NCI-H1105 treated with DMSO at 0.1 percent for 48 hours (cell line): ENCODE results near the gene SON.
"Not testable (repeated sequence)": the region's sequence is repeated elsewhere in the genome, so short reads cannot be mapped to it uniquely, and the experiment has no call there.

Experiments used
- DNase-seq: peaks from one replicate; lab custom pipeline; 2025; lab: John Stamatoyannopoulos, UW

The SON gene

DNA sequence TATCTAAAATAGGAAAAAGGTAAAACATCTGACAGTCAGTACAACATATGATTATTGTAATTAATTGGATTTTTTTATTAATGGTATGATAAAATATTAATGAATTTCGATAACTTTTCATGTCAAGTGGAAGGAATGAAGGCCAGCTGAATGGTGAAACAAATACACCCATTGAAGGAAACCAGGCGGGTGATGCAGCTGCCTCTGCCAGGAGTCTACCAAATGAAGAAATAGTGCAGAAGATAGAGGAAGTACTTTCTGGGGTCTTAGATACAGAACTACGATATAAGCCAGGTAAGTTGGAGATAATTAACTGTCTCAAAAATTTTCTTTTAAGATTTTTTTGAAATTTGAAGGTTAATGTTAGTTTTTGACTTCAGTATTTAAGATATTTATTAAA, 3.2 kb downstream of the SON start:
- DNase-seq = no peak

DNA sequence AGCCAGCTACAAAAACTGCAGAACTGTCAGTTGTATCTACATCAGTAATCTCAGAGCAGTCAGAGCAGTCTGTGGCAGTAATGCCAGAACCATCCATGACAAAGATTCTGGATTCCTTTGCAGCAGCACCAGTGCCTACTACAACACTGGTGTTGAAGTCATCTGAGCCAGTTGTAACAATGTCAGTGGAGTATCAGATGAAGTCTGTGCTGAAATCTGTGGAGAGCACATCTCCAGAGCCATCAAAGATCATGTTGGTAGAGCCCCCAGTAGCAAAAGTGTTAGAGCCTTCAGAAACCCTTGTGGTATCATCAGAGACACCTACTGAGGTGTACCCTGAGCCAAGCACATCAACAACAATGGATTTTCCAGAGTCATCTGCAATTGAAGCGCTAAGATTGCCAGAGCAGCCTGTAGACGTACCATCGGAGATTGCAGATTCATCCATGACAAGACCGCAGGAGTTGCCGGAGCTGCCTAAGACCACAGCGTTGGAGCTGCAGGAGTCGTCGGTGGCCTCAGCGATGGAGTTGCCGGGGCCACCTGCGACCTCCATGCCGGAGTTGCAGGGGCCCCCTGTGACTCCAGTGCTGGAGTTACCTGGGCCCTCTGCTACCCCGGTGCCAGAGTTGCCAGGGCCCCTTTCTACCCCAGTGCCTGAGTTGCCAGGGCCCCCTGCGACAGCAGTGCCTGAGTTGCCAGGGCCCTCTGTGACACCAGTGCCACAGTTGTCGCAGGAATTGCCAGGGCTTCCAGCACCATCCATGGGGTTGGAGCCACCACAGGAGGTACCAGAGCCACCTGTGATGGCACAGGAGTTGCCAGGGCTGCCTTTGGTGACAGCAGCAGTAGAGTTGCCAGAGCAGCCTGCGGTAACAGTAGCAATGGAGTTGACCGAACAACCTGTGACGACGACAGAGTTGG, 7.3 kb downstream of the SON start:
- no peak for DNase-seq

GRCh38 chr21:33550772-33551660, 8.2 kb downstream of the SON start:
- no peak for DNase-seq

GRCh38 chr21:33551664-33552063, 8.8 kb downstream of the SON start:
- DNase-seq = no peak

- no peak for DNase-seq
Observed at GRCh38 chr21:33552093-33552998, 9.5 kb downstream of the SON start.

GRCh38 chr21:33552999-33553598, 10.3 kb downstream of the SON start:
- DNase-seq = no peak

DNA sequence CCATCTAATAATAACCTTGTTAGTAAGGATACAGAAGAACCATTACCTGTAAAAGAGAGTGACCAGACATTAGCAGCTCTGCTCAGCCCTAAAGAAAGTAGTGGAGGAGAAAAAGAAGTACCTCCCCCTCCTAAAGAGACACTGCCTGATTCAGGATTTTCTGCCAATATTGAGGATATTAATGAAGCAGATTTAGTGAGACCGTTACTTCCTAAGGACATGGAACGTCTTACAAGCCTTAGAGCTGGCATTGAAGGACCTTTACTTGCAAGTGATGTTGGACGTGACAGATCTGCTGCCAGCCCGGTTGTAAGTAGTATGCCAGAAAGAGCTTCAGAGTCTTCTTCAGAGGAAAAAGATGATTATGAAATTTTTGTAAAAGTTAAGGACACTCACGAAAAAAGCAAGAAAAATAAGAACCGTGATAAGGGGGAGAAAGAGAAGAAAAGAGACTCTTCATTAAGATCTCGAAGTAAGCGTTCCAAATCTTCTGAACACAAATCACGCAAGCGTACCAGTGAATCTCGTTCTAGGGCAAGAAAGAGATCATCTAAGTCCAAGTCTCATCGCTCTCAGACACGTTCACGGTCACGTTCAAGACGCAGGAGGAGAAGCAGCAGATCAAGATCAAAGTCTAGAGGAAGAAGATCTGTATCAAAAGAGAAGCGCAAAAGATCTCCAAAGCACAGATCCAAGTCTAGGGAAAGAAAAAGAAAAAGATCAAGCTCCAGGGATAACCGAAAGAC, 11.6 kb downstream of the SON start:
- DNase-seq = no peak

GRCh38 chr21:33554982-33555344, 12.1 kb downstream of the SON start:
- no peak for DNase-seq

- DNase-seq = no peak
Observed at GRCh38 chr21:33557447-33557846, 14.6 kb downstream of the SON start.

DNA sequence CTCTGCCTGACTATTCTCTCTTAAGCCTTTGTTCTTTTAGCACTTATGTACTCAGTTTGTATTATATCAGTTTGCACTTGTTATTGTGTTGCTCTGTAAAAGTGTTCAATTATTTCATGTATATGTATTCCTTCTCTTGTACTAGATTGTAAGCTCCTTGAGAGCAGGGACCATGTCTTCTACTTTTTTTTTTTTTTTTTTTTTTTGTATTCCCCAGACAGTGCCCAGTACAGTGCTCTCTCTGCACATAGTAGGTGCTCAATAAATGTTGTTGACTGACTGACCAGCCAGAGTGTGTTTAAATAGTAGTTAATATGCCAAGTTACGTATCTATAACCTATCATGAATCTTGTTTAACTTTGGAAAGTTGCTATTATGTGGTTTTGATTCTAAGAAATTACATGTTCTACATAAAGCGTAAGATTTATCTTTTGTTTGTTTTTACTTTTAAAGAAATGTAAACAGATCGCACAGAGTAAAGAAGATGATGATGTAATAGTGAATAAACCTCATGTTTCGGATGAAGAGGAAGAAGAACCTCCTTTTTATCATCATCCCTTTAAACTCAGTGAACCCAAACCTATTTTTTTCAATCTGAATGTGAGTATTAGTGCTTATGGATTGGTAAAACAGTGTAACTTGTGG, 16.1 kb downstream of the SON start:
- DNase-seq = no peak

- DNase-seq = no peak
Observed at GRCh38 chr21:33559813-33560212, 17.0 kb downstream of the SON start.

GRCh38 chr21:33560965-33561364, 18.1 kb downstream of the SON start:
- DNase-seq = no peak

GRCh38 chr21:33561373-33561772, 18.5 kb downstream of the SON start:
- no peak for DNase-seq

DNA sequence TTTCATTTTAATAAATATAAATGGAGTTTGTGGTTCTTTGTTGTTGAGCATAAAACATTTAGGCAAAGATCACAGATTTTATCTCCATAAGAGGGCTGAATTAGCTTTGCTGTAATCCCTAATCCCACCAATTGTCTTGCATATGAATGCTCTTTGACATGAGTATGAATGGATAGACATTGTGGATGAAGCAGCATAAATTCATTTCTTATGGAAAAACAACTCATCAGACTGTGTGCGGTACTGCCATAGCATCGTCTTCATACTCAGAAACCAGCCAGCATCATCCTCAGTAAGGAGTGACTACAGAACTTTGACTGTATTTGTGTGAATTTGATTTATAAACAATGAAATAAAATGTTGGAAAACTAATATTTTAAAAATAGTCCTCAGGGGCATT, 19.6 kb downstream of the SON start:
- no peak for DNase-seq

- DNase-seq = no peak
Observed at GRCh38 chr21:33566514-33566913, 23.7 kb downstream of the SON start.

GRCh38 chr21:33567914-33568313, 25.1 kb downstream of the SON start:
- no peak for DNase-seq

GRCh38 chr21:33568448-33568847, 25.6 kb downstream of the SON start:
- DNase-seq = no peak

DNA sequence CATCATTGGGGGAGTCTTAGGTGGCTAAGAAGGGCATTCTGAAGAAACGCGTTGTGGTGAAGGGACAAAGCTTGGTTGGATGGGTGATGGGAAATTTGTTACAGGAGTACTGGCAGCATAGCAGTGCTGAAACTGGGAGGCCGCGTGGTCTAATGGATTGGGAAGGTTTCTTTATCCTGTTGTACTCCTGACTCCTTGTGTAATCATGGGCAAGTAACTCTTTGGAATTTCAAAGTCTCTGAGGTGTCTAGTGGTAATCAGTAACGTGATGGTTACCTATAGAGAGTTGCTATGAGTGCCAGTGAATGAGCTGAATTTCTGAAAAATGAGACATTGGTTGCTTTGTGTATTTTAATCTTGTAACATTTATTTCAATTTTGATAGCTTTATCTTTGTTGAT, 27.2 kb downstream of the SON start:
- DNase-seq = no peak

- no peak for DNase-seq
Observed at GRCh38 chr21:33572350-33572749, 29.5 kb downstream of the SON start.

- not testable (repeated sequence) for DNase-seq
Observed at GRCh38 chr21:33576741-33577141, 33.9 kb downstream of the SON start.
